Mucosa of descending colon (tissue), 3 donors: ENCODE data around the gene ST3GAL3. TPM values are rescaled to one million over a fixed set of nuclear protein-coding genes. Genes with fewer than 3 reads are reported as not detected.

Experiments
- ATAC-seq: fragments of 200-7000 bp; cut with Tn5 transposase; one replicate; pipeline ENCODE4 v1.9.1; 2020; ENCODE audit warnings: mild to moderate bottlenecking, moderate library complexity
- DNase-seq, 3 donors: peaks; one replicate each; pipeline ENCODE4 v3.0.0-alpha.2; 2020
- H3K36me3 ChIP-seq: fragments of 200-600 bp; one replicate; pipeline ENCODE4 v1.8.0; 2021; ENCODE audit warnings: low read depth, mild to moderate bottlenecking
- H3K4me1 ChIP-seq: fragments of 200-600 bp; one replicate; pipeline ENCODE4 v1.8.0; 2021; ENCODE audit warnings: low read depth, mild to moderate bottlenecking
- H3K4me3 ChIP-seq: fragments of 200-600 bp; one replicate; pipeline ENCODE4 v1.8.0; 2021; ENCODE audit warnings: mild to moderate bottlenecking
- H3K9me3 ChIP-seq: fragments of 200-600 bp; one replicate; pipeline ENCODE4 v1.8.0; 2021; ENCODE audit warnings: mild to moderate bottlenecking
- CTCF ChIP-seq: fragments of 200-600 bp; IDR thresholded peaks from one replicate; pipeline ENCODE4 v1.8.0; 2022; ENCODE audit warnings: antibody characterized with exemption, mild to moderate bottlenecking
- intact Hi-C, 2 donors: fragments of 100-400 bp; cut with DNase I in 1 of 2; cut with micrococcal nuclease in 1 of 2; formaldehyde crosslinking; loops; one replicate each; pipeline versions ENCODE4 v1.11.0 to v1.11.1; 2022; cut with DNase I, micrococcal nuclease
- total RNA-seq, 3 donors: library from RNA; stranded (reverse); fragmentation: NEBNext Ultra II Directional in 2 of 3; extraction: Animal tissue kit (Norgen Biotek cat#: 25700) in 2 of 3; gene quantifications; one replicate each; pipeline versions ENCODE4 v1.2.1 to v1.2.4, GENCODE V29; 2021 to 2023
- donor health status: DM: no; HTN: no; CAD: no; lungs with moderate emphysema.
- donor health status: DM: no; HTN: no; CAD: no.
- donor health status: DM: no; HTN: yes; CAD: no.

The ST3GAL3 gene
- total RNA-seq, 3 donors from 2014 or later: 9.5 to 26.3 (median 18.2) TPM

GRCh38 chr1:43975249-43975961 is 268.1 kb downstream of the ST3GAL3 start:
- ATAC-seq: peak; percentile 46
- H3K36me3 ChIP-seq: no peaks in the 10 kb centered on the region

GRCh38 chr1:43976045-43976444 is 268.7 kb downstream of the ST3GAL3 start:
- TF ChIP-seq CTCF: no peak
- no peak for ATAC-seq
- peaks cover 52% of the 10 kb centered on the region for H3K4me1 ChIP-seq

More at GRCh38 chr1:43975249-43975961, 268.1 kb downstream of the ST3GAL3 start:
- intact Hi-C loops: no loop called here
- peak; percentile 78 to 86 (median 80) for DNase-seq
- Histone ChIP-seq H3K9me3 (no peaks in the 10 kb centered on the region), H3K4me3 (peak overlapping the region; percentile 93), H3K4me1 (peaks cover 52% of the 10 kb centered on the region)
- no peak for TF ChIP-seq CTCF

GRCh38 chr1:43976890-43977289 is 269.6 kb downstream of the ST3GAL3 start:
- no peak for ATAC-seq
- H3K36me3 ChIP-seq: no peaks in the 10 kb centered on the region
- H3K4me3 ChIP-seq: no peak overlapping the region
- intact Hi-C loops: no loop called here
- no peak for DNase-seq
- no peaks in the 10 kb centered on the region for H3K9me3 ChIP-seq
- peaks cover 56% of the 10 kb centered on the region for H3K4me1 ChIP-seq
- TF ChIP-seq CTCF: no peak

More at GRCh38 chr1:43976045-43976444, 268.7 kb downstream of the ST3GAL3 start:
- H3K4me3 ChIP-seq: no peak overlapping the region
- H3K36me3 ChIP-seq: no peaks in the 10 kb centered on the region
- DNase-seq: no peak
- intact Hi-C loops: no loop called here
- H3K9me3 ChIP-seq: no peaks in the 10 kb centered on the region

- intact Hi-C loops: no loop called here
- ATAC-seq: no peak
- H3K36me3 ChIP-seq: no peaks in the 10 kb centered on the region
- DNase-seq: no peak
- no peaks in the 10 kb centered on the region for H3K9me3 ChIP-seq
- no peak for TF ChIP-seq CTCF
- H3K4me3 ChIP-seq: no peak overlapping the region
- peaks cover 56% of the 10 kb centered on the region for H3K4me1 ChIP-seq
Measured at GRCh38 chr1:43977376-43978263, 270.3 kb downstream of the ST3GAL3 start.

- ATAC-seq: no peak
Measured at GRCh38 chr1:43978264-43978550, 270.9 kb downstream of the ST3GAL3 start.

More at GRCh38 chr1:43978264-43978550, 270.9 kb downstream of the ST3GAL3 start:
- Histone ChIP-seq H3K4me1 (peaks cover 56% of the 10 kb centered on the region), H3K9me3 (no peaks in the 10 kb centered on the region), H3K4me3 (no peak overlapping the region), H3K36me3 (no peaks in the 10 kb centered on the region)
- TF ChIP-seq CTCF: no peak
- intact Hi-C loops: no loop called here
- DNase-seq: no peak
